Esophagus muscularis mucosa (tissue), 4 donors: ENCODE data around the gene PCNX3. TPM values are rescaled to one million over a fixed set of nuclear protein-coding genes. Genes with fewer than 3 reads are reported as not detected.

ENCODE experiments used
- DNase-seq: peaks from one replicate; pipeline ENCODE4 v3.0.0-alpha.2; 2017; ENCODE audit errors: extremely low spot score
- H3K27ac ChIP-seq, 4 donors: fragments of 200-600 bp; sonication (generic); replicated peaks in 1 of 4; 1 replicate in 3 of 4; 2 replicates in 1 of 4; pipeline ENCODE4 v1.5.1; 2016 to 2019; ENCODE audit warnings: mild to moderate bottlenecking in 1 of 4
- H3K27me3 ChIP-seq, 4 donors: fragments of 200-600 bp; sonication (generic); one replicate each; pipeline versions ENCODE4 v1.5.1 to v1.6.0; 2016 to 2019
- H3K36me3 ChIP-seq, 4 donors: fragments of 200-600 bp; sonication (generic); one replicate each; pipeline ENCODE4 v1.5.1; 2016 to 2019
- H3K4me1 ChIP-seq, 4 donors: fragments of 200-600 bp; sonication (generic); one replicate each; pipeline ENCODE4 v1.5.1; 2016 to 2019
- H3K4me3 ChIP-seq, 4 donors: fragments of 200-600 bp; sonication (generic); 1 replicate in 2 of 4; 2 replicates in 2 of 4; pipeline ENCODE4 v1.5.1; 2016 to 2019; ENCODE audit warnings: mild to moderate bottlenecking in 4 of 4, moderate library complexity in 1 of 4
- H3K9me3 ChIP-seq, 4 donors: fragments of 200-600 bp; sonication (generic); 1 replicate in 3 of 4; 2 replicates in 1 of 4; pipeline ENCODE4 v1.5.1; 2016 to 2019
- EP300 ChIP-seq: sonication (generic); formaldehyde crosslinking; IDR thresholded peaks from one replicate; pipeline ENCODE4 v1.6.1; 2017; ENCODE audit warnings: antibody characterized with exemption
- POLR2A ChIP-seq: fragments of 450-650 bp; IDR thresholded peaks from one replicate; pipeline ENCODE4 v1.6.1; 2017; ENCODE audit warnings: antibody characterized with exemption, moderate library complexity, mild to moderate bottlenecking, low read depth
- POLR2AphosphoS5 ChIP-seq, 2 donors: sonication (generic); formaldehyde crosslinking; IDR thresholded peaks; one replicate each; pipeline ENCODE4 v1.6.1; 2017; ENCODE audit warnings: antibody characterized with exemption in 2 of 2
- WGBS: methylation state at CpG from one replicate; pipeline ENCODE4 v1.1.5; 2018; 5-methylcytosine and 5-hydroxymethylcytosine counted together
- intact Hi-C: fragments of 100-400 bp; cut with DNase I; formaldehyde crosslinking; loops from one replicate; pipeline ENCODE4 v1.15.1; 2023
- total RNA-seq, 4 donors: library from RNA; depleted of rRNA; stranded (reverse); fragments of >200 nt; gene quantifications; one replicate each; pipeline versions ENCODE4 v1.1.0 to v1.2.1, GENCODE V29; 2016
- TF ChIP-seq, protein P1 (sequence below), 3 experiments: fragments of 200-600 bp in 2 of 3; fragments of 450-650 bp in 1 of 3; sonication (generic) in 2 of 3; IDR thresholded peaks; one replicate each; pipeline ENCODE4 v1.5.1; 2017 to 2019; ENCODE audit warnings: antibody characterized with exemption in 3 of 3, mild to moderate bottlenecking in 2 of 3, moderate library complexity in 1 of 3

Gene PCNX3
- total RNA-seq, 4 donors from 2014 or later, result 21.4 to 43.1 (median 27.1) TPM

DNA sequence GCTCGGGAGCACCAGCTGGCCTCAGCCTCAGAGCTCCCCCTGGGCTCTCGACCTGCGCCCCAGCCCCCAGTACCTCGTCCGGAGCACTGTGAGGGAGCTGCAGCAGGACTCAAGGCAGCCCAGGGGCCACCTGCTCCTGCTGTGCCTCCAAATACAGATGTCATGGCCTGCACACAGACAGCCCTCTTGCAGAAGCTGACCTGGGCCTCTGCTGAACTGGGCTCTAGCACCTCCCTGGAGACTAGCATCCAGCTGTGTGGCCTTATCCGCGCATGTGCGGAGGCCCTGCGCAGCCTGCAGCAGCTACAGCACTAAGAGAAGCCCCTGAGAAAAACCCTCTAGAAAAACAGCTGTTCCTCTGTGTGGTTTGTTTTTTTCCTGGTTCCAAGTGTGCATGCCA is 44.2 kb upstream of the PCNX3 start:
- WGBS, result 54% methylated on average over 8 of the region's 9 CpGs
- peaks cover 0 to 2% (median 0%) of the 10 kb centered on the region in 4 donors for H3K36me3 ChIP-seq
- no peaks in the 10 kb centered on the region for H3K27me3 ChIP-seq
- H3K4me3 ChIP-seq, result peak overlapping the region; percentile 78 to 98 (median 88)
- H3K27ac ChIP-seq, result peak overlapping the region; percentile 95 to 99 (median 96)
- no peaks in the 10 kb centered on the region for H3K9me3 ChIP-seq
- H3K4me1 ChIP-seq, result peaks cover 57 to 85% (median 71%) of the 10 kb centered on the region in 4 donors
- TF ChIP-seq POLR2A, result no peak
- TF ChIP-seq, protein P1, sequence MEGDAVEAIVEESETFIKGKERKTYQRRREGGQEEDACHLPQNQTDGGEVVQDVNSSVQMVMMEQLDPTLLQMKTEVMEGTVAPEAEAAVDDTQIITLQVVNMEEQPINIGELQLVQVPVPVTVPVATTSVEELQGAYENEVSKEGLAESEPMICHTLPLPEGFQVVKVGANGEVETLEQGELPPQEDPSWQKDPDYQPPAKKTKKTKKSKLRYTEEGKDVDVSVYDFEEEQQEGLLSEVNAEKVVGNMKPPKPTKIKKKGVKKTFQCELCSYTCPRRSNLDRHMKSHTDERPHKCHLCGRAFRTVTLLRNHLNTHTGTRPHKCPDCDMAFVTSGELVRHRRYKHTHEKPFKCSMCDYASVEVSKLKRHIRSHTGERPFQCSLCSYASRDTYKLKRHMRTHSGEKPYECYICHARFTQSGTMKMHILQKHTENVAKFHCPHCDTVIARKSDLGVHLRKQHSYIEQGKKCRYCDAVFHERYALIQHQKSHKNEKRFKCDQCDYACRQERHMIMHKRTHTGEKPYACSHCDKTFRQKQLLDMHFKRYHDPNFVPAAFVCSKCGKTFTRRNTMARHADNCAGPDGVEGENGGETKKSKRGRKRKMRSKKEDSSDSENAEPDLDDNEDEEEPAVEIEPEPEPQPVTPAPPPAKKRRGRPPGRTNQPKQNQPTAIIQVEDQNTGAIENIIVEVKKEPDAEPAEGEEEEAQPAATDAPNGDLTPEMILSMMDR (IDR thresholded peaks at IDR 0.05), result no peak
- TF ChIP-seq POLR2AphosphoS5 (IDR thresholded peaks at IDR 0.05), result no peak
- no peak for TF ChIP-seq EP300
- intact Hi-C loops, result loop anchor here (2.0 kb wide), 1 partner anchor 31 kb away; no protein-coding TSS in a partner anchor
- DNase-seq, result no peak

DNA sequence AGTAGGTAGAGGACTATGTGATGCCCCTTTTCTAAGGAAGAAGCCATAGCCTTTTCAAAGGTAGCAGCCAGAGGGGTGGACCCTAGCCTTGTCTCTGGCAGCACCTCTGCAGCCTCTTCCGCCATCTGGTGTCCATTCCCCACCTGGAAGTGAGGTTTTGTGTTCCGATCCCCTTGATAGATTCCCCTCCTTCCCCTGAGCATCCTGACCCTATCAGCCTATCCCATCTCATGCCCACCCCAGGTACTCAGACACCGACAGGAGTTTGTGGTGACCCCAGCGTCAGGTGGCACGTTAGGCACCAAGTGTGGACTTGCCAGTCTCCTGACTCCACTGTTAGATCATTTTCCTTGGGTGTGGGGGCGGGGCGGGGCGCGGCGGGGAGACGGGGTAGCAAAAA is 43.6 kb upstream of the PCNX3 start:
- Histone ChIP-seq H3K4me1 (peaks cover 61 to 85% (median 74%) of the 10 kb centered on the region in 4 donors), H3K4me3 (peak overlapping the region; percentile 78 to 98 (median 88)), H3K27me3 (no peaks in the 10 kb centered on the region), H3K27ac (peak overlapping the region; percentile 95 to 99 (median 96)), H3K36me3 (no peaks in the 10 kb centered on the region), H3K9me3 (no peaks in the 10 kb centered on the region)
- DNase-seq, result no peak
- 5% methylated on average over 11 of the region's 11 CpGs for WGBS
- intact Hi-C loops, result loop anchor here (2.0 kb wide), 1 partner anchor 31 kb away; no protein-coding TSS in a partner anchor
- TF ChIP-seq, protein P1 (IDR thresholded peaks at IDR 0.05), result peak; percentile 42 to 59 (median 51)
- no peak for TF ChIP-seq EP300
- no peak for TF ChIP-seq POLR2A

DNA sequence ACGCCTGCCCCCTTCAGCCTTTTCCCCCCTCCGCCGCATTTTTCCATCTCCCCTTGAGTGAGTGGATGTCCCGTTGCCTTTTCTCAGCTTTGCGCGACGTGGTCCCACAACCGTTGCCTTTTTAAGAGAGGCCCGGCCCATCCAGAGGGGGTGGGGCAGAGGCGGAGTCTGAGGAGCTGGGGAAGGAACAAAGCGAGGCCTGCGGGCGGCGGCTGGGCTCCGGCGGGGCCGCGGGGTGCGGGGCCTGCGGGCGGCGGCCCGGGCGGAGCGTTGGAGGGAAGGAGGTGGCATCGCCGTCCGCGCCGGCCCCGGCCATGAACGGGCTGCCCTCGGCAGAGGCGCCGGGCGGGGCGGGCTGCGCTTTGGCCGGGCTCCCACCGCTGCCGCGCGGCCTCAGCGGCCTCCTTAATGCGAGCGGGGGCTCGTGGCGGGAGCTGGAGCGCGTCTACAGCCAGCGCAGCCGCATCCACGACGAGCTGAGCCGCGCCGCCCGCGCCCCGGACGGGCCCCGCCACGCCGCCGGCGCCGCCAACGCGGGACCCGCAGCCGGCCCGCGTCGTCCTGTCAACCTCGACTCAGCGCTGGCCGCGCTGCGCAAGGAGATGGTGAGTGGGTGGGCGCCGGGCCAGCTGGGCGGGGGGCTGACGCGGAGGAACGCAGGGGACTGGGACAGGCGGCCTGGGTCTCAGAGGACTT is 43.1 kb upstream of the PCNX3 start, which contains the start of gene FAM89B:
Gene FAM89B, plus strand, starts transcription at position 183 of the 696 bp plus-strand sequence. Its CDS starts 132 bp downstream, at position 315.
- no peaks in the 10 kb centered on the region for H3K27me3 ChIP-seq
- intact Hi-C loops, result no loop called here
- H3K4me1 ChIP-seq, result peaks cover 67 to 85% (median 78%) of the 10 kb centered on the region in 4 donors
- H3K9me3 ChIP-seq, result no peaks in the 10 kb centered on the region
- H3K4me3 ChIP-seq, result peak within 1 kb of the TSS; percentile 78 to 98 (median 88)
- DNase-seq, result peak; percentile 97
- peak within 1 kb of the TSS; percentile 95 to 99 (median 96) for H3K27ac ChIP-seq
- 1% methylated on average over 22 of the region's 86 CpGs for WGBS
- TF ChIP-seq, protein P1 (IDR thresholded peaks at IDR 0.05), result no peak
- TF ChIP-seq EP300 (no peak), POLR2A (no peak), POLR2AphosphoS5 (IDR thresholded peaks at IDR 0.05) (peak in 1 of 2 donors; percentile 77)
- no peaks in the 10 kb centered on the region for H3K36me3 ChIP-seq

DNA sequence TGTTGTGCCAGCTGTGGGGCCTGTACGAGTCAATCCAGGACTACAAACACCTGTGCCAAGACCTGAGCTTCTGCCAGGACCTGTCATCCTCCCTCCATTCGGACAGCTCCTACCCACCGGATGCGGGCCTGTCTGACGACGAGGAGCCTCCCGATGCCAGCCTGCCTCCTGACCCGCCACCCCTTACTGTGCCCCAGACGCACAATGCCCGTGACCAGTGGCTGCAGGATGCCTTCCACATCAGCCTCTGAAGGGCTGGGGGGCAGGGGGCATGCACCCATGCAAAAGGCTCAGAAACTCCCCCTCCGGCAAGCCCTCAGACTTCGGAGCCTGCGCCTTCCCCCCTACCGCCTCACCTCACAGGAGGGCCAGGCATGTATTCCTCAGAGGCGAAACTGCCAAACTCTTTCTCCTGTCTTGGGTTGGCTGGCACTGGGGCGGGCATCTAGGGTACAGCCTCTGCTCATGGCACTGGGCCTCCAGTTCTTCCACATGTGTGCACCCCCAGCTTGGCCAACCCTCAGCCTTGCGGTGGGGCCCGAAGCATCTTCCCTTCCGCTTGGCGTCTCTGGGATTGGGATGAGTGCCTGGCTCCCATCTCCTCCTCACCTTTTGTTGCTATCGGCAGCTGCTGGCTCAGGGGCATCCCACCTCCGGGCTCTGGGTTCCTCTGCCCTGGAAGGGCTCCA is 42.0 kb upstream of the PCNX3 start:
- TF ChIP-seq EP300 (no peak), POLR2AphosphoS5 (IDR thresholded peaks at IDR 0.05) (no peak), POLR2A (no peak)
- TF ChIP-seq, protein P1 (IDR thresholded peaks at IDR 0.05), result no peak
- Histone ChIP-seq H3K4me3 (peak overlapping the region; percentile 78 to 98 (median 88)), H3K9me3 (no peaks in the 10 kb centered on the region), H3K4me1 (peaks cover 70 to 85% (median 79%) of the 10 kb centered on the region in 4 donors), H3K36me3 (peaks cover 0 to 6% (median 6%) of the 10 kb centered on the region in 4 donors), H3K27me3 (no peaks in the 10 kb centered on the region), H3K27ac (peak overlapping the region; percentile 95 to 99 (median 96))
- DNase-seq, result no peak
- WGBS, result 5% methylated on average over 10 of the region's 22 CpGs
- intact Hi-C loops, result loop anchor here (2.0 kb wide), 2 partner anchors 19 to 41 kb away; partner anchors contain the start of genes MAP3K11 and PCNX3
